Endothelial cell of umbilical vein (primary cell): ENCODE data around the gene FAM53A.

Experiments used
- EZH2 ChIP-seq: IDR thresholded peaks from 2 replicates; pipeline ENCODE4 v1.6.1; 2012; ENCODE audit warnings: borderline replicate concordance, low read depth, mild to moderate bottlenecking, moderate library complexity, low read length, inconsistent platforms; ENCODE audit not compliant: severe bottlenecking
- JUN ChIP-seq: IDR thresholded peaks from 2 replicates; pipeline ENCODE4 v1.6.1; 2011; ENCODE audit warnings: borderline replicate concordance, low read depth; ENCODE audit not compliant: insufficient read length, insufficient read depth
- MAX ChIP-seq: IDR thresholded peaks from 2 replicates; pipeline ENCODE4 v1.6.1; 2011; ENCODE audit not compliant: insufficient read depth, insufficient read length
- MYC ChIP-seq: IDR thresholded peaks from one replicate; pipeline ENCODE4 v1.6.1; 2011; ENCODE audit warnings: mild to moderate bottlenecking, low read depth, low read length
- POLR2A ChIP-seq: IDR thresholded peaks from 2 replicates; pipeline ENCODE4 v1.6.1; 2012; ENCODE audit warnings: low read depth, mild to moderate bottlenecking, control low read depth, low read length
- POLR2AphosphoS5 ChIP-seq: IDR thresholded peaks from 2 replicates; pipeline ENCODE4 v1.6.1; 2012; ENCODE audit warnings: low read depth, mild to moderate bottlenecking, control low read depth, low read length, moderate library complexity; ENCODE audit not compliant: insufficient read depth
- TF ChIP-seq, protein P1 (sequence below), 2 donors: IDR thresholded peaks; 1 replicate in 1 of 2; 2 replicates in 1 of 2; pipeline ENCODE4 v1.5.1; 2011; ENCODE audit warnings: low read length in 2 of 2, mild to moderate bottlenecking in 2 of 2, moderate library complexity in 2 of 2, control low read depth in 1 of 2, inconsistent platforms in 1 of 2, low read depth in 1 of 2; ENCODE audit not compliant: insufficient read depth in 1 of 2; ENCODE audit errors: extremely low read depth in 1 of 2

DNA sequence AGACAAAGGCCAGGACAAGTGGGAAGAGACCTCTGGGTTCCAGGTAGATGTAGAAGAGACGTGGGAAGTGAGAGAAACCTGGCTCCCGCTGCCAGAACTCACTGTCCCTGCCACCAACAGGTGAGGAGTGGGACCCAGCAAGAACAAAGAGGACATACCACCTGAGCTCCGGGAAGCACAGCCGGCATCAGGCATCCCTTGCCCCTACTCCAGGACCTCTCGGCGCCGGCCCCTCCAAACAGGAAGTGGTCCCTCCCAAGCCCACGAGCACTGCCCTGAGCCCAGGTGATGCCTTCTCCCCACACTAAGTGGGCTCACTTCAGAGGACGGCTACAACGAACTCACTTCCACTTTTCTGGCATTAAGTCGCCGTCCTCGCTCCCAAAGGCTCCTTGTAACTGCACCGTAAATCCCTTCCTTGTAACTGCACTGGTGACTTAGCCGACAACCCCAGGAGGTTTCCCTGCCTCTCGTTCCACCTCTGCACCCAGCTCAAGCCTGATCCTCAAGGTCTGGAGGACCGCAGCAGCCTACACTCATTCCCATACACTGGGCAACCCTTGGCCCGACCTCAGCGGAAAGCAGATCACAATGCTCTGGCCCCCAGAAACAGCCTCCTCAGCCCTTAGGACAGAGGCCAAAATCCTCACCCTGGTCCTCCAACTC, 8.8 kb downstream of the FAM53A start:
- TF ChIP-seq, protein P1, sequence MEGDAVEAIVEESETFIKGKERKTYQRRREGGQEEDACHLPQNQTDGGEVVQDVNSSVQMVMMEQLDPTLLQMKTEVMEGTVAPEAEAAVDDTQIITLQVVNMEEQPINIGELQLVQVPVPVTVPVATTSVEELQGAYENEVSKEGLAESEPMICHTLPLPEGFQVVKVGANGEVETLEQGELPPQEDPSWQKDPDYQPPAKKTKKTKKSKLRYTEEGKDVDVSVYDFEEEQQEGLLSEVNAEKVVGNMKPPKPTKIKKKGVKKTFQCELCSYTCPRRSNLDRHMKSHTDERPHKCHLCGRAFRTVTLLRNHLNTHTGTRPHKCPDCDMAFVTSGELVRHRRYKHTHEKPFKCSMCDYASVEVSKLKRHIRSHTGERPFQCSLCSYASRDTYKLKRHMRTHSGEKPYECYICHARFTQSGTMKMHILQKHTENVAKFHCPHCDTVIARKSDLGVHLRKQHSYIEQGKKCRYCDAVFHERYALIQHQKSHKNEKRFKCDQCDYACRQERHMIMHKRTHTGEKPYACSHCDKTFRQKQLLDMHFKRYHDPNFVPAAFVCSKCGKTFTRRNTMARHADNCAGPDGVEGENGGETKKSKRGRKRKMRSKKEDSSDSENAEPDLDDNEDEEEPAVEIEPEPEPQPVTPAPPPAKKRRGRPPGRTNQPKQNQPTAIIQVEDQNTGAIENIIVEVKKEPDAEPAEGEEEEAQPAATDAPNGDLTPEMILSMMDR (IDR thresholded peaks at IDR 0.05; ENCODE audit: extremely low read depth in 1 of 2, insufficient read depth in 1 of 2, low read depth in 1 of 2, low read length in 2 of 2): no peak
- TF ChIP-seq POLR2AphosphoS5: no peak
- TF ChIP-seq JUN: no peak
- TF ChIP-seq MYC: no peak
- TF ChIP-seq EZH2: no peak
- no peak for TF ChIP-seq MAX
- no peak for TF ChIP-seq POLR2A
